SKM-1 treated with dmso at 0.1 percent for 144 hours (cell line): Measurements from ENCODE around the gene SIPA1L3.
A peak's percentile ranks its signal among the peaks of the same experiment; 100 is the strongest.

ENCODE experiments used
- DNase-seq: peaks from one replicate; lab custom pipeline; 2025; ENCODE audit not compliant: unreplicated experiment; lab: John Stamatoyannopoulos, UW

SIPA1L3 gene

GRCh38 chr19:38142176-38143035 is 235.4 kb downstream of the SIPA1L3 start:
- DNase-seq: peak; percentile 37

- DNase-seq: no peak
These were observed 236.8 kb downstream of the SIPA1L3 start for GRCh38 chr19:38143847-38144246.

GRCh38 chr19:38144667-38145066 is 237.7 kb downstream of the SIPA1L3 start:
- DNase-seq: no peak

GRCh38 chr19:38145623-38146022 is 238.6 kb downstream of the SIPA1L3 start:
- no peak for DNase-seq

- no peak for DNase-seq
These were observed 241.3 kb downstream of the SIPA1L3 start for GRCh38 chr19:38148337-38148736.

GRCh38 chr19:38149661-38150061 is 242.7 kb downstream of the SIPA1L3 start:
- DNase-seq: peak; percentile 2

GRCh38 chr19:38151242-38151641 is 244.2 kb downstream of the SIPA1L3 start:
- DNase-seq: no peak

- no peak for DNase-seq
These were observed 245.7 kb downstream of the SIPA1L3 start for GRCh38 chr19:38152461-38153379.

- DNase-seq: no peak
These were observed 248.4 kb downstream of the SIPA1L3 start for GRCh38 chr19:38155453-38155852.

GRCh38 chr19:38158730-38159129 is 251.7 kb downstream of the SIPA1L3 start:
- DNase-seq: no peak

- DNase-seq: no peak
These were observed 255.1 kb downstream of the SIPA1L3 start for GRCh38 chr19:38162094-38162493.

GRCh38 chr19:38162632-38163031 is 255.6 kb downstream of the SIPA1L3 start:
- DNase-seq: no peak

- DNase-seq: no peak
These were observed 256.6 kb downstream of the SIPA1L3 start for GRCh38 chr19:38163419-38164290.

GRCh38 chr19:38164526-38164925 is 257.5 kb downstream of the SIPA1L3 start:
- DNase-seq: no peak

- DNase-seq: no peak
These were observed 258.3 kb downstream of the SIPA1L3 start for GRCh38 chr19:38165335-38165734.

GRCh38 chr19:38168637-38169036 is 261.6 kb downstream of the SIPA1L3 start:
- no peak for DNase-seq

GRCh38 chr19:38170334-38170733 is 263.3 kb downstream of the SIPA1L3 start:
- no peak for DNase-seq

- no peak for DNase-seq
These were observed 265.0 kb downstream of the SIPA1L3 start for GRCh38 chr19:38172001-38172400.

- no peak for DNase-seq
These were observed 266.5 kb downstream of the SIPA1L3 start for GRCh38 chr19:38173291-38174041.

- no peak for DNase-seq
These were observed 268.4 kb downstream of the SIPA1L3 start for GRCh38 chr19:38175422-38175821.
